SW480 (cell line): Measurements from ENCODE around the gene BICDL2.

ENCODE experiments used
- DNase-seq: peaks from one replicate; pipeline ENCODE4 v3.0.0-alpha.2; 2016; ENCODE audit warnings: low spot score

The BICDL2 gene

DNA sequence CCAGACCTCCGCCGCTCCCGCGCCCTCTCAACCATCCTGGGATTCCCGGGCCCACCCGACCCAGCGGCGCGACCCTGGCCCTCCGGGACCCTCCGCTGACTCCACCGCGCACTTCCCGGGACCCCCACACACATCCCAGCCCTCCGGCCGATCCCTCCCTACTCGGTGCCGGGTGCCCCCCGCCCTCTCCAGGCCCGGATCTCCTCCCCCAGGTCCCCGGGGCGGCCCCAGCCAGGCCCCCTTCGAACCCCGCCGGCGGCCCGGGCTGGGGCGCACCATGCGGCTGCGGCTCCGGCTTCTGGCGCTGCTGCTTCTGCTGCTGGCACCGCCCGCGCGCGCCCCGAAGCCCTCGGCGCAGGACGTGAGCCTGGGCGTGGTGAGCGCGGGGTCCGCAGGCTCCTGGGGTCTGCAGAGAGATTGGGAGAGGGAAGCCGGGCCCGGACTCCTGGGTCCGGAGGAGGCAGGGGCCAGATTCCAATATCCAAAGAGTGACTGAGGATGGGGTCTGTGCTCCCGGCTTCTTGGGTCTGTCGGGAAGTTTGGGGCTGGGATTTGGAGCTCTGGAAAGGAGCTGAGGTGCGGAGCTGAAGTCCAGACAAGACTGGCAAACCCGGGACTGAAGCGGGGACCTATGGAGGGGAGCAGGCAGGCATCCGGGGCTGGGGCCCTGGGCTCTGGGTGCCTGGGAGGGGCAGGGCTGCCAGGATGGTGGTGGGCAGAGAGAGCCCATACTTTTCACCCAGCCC lies 10.1 kb upstream of the BICDL2 start:
- DNase-seq: no peak

DNA sequence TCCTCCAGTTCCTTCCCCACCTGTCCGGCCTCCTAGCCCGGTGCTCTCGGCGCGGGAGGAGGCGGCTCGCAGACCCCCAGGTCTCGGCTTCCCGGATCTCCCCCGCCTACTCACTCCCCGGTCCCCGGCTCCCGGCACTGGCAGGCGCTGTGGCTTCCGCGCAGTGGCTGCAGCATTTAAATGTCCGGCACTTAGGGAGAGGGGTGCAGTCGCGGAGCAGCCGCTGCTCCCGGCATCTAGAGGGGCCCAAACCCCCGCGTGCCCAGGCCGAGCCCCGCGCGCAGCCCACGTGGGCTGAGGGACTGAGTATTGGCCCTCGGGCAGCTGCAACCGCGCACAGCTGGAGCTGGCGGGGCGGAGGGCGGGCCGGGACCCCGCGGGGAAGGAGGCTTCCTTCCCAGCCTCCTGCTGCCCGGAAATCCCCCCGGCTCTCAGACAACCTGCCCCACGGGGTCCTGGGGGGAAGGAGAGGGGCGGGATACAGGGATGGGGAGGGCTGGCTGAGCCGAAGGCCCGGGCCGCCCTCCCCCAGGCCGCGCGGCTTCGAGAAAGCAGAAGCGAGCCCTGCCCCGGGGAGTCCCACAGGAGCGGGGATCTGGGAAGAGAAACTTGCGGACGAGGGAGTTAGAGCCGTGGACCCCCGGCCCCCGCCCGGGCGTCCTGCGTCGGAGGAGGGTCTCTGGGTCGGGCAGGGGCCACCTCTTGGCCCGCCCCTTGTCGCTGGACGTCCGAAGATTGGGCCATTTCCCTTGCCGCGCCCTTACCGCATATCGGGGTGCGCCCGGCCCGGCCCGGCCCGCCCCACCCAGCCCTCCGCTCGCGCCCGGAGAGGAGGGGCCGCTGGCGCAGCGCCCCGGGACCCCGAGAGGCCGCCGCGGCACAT lies 9.3 kb upstream of the BICDL2 start, which contains the start of gene MMP25:
Gene MMP25, plus strand, starts transcription at position 804 of the 883 bp plus-strand sequence. CDS start 357 bp downstream, outside the sequence.
- DNase-seq: no peak

DNA sequence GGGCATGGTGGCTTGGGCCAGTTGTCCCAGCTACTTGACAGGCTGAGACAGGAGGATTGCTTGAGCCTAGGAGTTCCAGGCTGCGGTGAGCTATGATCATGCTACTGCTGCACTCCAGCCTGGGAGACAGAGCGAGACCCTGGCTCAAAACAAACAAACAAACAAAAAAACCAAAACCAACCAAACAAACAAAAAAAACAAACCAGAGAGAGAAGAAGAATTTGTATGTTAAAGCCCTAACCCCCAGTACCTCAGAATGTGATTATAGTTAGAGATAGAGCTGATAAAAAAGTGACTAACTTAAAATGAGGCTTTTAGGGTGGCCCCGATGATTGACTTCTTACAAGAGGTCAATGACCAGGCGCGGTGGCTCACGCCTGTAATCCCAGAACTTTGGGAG lies 8.0 kb upstream of the BICDL2 start:
- DNase-seq: no peak

DNA sequence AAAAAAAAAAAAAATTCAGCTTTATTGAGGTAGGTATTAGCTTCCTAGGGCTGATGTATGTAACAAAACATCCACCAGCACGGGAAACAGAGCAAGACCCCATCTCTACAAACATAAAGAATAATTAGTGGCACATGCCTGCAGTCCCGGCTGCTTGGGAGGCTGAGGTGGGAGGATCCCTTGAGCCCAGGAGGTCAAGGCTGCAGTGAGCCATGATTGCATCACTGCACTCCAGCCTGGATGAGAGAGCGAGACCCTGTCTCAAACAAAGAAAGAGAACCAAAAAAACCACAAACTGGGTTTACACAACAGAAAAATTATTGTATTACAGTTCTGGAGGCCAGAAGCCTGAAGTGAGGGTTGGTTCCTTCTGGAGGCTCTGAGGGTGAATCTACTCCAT lies 5.6 kb upstream of the BICDL2 start:
- no peak for DNase-seq

DNA sequence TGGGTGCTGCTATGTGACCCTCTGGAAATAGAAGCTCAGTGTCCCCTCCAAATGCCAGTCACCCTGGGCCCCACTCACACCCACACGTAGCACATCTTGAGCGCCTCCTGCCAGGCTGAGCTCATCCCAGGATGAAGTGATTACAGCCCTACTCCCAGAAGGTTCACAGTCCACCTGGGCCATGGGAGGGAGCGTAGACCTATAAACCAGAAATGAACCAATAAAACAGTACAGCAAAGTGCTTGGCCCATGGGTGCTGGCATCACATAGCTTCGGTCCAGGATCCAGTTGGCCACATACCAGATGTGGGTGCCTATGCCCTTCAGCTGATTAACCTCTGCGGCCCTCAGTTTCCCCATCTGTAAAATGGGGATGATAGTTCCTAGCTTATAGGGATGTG lies 2.2 kb upstream of the BICDL2 start:
- no peak for DNase-seq

DNA sequence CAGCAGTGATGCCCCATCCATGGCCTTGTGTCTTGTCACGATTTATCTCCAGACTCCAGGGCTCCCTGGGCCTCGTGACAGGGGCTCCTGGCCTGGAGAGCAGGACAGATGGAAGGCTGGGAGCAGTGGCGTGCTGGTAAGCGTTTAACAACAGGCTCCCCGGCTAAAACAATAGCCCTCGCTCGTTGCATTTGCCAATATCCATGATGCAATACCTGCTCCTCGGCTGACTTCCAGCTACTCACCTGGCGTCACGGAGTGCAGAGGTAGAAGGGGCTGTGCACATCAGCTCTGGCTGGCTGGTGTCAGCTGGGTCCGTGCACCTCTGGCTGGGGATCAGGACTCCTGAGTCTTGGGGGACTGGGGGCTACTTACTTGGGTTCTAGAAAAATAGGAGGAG lies 1.5 kb upstream of the BICDL2 start:
- no peak for DNase-seq

DNA sequence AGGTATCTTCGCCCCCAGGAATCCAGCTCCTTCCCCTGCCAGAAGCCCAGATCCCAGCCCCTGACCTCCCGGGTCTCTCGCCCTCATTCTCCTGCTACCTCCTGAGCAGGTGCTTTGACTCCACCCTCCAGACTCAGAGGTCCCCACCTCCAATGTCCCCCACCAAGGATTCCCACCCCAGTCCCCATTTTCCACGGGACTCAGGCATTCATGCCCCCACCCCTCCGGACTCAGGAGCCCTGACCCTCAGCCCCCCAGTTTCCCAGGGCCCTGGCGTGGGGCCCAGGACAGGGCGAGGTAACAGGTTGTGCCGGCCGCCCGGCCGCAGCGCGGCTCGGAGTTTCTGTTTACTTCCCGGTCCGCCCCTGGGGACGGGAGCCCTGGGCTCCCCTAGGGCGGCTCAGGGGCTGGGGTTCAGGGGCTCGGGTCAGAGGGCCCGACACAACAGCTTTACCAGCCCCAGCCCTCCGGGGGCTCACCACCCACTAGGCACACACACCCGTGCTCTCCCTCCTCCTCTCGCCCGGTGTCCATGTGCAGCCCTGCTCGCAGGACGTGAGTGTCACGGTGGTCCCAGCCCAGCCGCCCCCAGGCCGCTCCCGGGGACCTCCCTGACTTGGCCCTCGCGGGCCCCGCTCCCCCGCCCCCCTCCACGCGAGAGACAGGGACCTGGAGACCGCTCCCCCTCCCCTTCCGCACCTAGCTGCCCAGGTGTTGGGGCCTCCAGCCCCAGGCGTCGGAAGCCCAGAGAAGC lies 595 bp downstream of the BICDL2 start:
- DNase-seq: no peak

DNA sequence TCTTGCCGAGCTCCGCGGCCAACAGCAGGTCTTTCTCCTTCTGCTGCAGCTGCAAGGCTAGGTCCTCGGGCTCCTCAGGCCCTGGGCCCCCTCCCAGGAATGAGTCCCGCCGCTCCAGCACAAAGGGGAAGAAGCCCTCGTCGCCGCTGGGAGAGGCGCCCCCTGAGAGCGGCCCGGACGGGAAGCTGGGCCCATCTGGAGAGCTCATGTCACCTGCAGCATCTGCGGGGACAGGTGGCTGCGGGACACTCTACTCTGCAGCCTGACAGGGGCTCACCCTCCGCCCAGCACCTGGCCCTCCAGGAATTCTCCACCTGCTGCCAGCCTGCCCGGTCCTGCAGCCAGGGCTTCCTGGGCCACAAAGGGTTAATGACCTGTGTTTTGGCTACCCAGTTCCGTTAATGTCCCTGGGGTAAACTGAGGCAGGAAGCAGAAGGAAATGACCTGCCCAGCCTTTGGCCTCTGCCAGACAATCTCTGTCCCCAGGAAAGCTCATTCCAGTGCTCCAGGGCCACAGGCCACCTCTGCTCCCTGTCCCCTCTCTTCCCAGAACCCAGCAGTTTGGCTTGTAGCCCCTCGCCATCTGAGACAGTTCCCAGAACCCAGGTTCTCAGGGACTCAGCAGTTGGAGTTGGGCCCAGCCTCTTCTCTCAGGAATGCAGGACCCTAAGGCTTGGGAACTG lies 1.3 kb downstream of the BICDL2 start:
- no peak for DNase-seq

DNA sequence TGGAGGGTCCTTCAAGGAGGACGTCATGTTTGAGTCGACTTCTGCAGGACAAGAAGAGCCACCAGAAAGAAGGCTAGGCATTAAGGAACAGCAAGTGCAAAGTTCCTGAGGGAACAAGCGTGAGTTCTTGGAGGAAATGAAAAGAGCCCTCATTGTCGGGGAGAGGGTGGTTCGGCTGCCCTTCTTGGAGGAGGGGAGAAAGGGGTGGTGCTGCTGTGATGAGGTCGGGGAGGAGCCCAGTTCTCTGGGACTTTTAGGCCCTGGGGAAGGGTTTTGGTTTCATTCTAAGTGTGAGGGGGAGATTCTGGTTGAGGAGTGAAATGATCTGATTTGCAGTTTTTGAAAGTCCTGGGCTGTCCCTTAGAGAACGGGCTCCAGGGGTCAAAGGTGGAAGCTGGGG lies 4.1 kb downstream of the BICDL2 start:
- no peak for DNase-seq

DNA sequence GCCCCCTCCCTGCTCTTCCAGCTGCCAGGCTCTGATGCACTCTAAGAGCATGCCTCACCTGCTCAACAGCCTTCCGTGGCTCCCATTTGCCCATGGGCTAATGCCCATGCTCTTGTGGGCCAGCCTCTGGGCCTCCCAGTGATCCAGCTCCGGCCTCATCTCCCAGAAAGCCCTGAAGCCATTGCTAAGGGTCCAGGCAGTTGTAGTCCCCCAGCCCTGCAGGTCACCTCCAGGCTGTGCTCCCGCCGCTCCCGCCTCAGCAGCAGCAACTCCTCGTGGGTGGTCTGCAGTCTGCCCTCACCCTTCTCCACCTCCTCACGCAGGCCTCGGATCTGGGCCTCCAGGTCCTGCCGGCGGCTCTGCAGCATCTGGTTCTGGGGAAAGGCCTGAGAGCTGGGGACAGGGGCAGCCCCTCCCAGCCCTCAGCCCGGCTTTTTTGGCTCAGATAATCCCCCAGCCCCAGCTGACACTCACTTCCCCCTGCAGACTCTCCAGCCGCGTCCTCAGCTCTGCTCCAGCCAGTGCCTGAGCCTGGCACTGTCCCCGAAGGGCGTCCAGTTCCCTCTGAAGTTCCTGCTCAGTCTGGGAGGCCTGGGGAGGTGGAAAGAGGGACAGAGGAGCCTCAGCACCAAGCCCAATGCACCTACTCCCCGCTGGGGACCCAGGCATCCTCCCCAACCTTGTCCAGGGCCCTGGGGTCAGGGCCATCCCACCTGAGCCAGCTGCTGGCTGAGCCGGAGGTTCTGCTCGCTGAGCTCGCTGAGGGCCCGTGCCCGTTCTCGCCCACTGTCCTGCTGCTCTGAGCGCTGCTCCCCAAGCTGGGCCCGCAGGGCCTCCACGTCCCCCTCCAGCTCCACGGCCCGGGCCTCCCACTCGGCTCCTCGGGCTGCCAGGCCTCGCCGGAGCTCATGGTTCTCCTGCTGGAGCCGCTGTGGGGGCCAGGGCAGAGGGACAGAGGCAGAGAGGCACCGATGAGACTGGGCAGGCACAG lies 6.2 kb downstream of the BICDL2 start:
- no peak for DNase-seq

DNA sequence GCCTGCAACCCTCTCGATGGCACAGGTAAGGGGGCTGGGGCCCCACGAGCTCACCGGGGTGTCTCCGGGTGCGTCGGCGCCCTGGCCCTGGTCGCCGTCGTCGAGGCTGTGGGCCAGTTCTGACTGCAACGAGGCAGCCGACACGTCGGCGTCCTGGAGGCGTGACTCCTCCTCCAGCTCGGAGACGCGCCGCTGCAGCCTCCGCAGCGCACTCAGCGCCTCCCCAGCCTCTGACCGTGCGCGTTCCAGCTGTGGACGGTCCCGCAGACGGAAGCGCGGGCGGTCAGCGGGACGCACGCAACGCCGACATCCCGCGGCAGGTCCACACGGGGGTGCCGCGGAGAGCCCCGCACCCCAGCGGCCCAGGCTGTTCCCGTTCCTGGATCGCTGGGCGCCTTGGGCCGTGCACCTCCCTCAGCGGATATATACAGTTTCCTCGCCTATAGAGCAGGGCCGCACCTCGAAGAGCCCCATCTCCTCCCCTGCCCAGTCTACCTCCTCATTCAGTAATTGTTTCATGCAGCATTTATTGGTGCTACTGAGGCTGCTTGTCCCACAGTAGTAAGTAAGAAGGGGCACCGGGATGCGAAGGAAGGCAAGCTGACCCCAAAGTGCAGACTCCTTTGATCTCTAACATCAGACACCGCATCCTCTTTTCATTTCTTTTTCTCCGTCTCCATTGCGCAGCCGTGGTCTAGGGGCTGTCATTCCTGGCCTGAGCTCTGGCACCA lies 7.1 kb downstream of the BICDL2 start:
- no peak for DNase-seq

DNA sequence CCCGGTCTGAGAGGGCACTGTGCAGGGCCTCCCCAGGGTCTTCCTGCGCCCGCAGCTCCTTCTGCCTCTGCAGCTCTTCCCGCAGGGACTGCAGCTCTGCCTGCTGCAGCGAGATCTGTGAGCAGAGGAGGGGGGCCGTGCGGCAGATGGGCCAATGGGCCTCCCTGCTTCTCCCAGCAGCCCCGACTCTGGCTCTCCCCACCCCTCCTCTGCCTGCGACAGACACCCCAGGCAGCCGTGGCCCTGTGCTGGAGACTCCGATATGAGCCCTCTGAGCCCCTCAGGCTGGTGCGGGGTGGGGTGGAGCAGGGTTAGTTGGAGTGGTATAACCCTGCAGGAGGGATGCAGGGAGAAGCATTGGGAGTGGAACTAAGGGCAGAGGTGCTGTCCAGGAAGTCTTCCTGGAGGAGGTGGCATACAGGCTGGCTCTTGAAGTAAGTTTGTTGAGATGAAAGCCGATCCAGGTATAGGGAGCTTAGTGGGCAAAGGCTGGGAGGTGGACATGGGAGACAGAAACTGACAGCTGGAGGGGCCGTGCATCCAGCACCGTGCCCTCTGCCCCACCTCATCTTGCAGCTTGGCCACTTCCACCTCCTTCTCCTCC lies 7.9 kb downstream of the BICDL2 start:
- DNase-seq: no peak

DNA sequence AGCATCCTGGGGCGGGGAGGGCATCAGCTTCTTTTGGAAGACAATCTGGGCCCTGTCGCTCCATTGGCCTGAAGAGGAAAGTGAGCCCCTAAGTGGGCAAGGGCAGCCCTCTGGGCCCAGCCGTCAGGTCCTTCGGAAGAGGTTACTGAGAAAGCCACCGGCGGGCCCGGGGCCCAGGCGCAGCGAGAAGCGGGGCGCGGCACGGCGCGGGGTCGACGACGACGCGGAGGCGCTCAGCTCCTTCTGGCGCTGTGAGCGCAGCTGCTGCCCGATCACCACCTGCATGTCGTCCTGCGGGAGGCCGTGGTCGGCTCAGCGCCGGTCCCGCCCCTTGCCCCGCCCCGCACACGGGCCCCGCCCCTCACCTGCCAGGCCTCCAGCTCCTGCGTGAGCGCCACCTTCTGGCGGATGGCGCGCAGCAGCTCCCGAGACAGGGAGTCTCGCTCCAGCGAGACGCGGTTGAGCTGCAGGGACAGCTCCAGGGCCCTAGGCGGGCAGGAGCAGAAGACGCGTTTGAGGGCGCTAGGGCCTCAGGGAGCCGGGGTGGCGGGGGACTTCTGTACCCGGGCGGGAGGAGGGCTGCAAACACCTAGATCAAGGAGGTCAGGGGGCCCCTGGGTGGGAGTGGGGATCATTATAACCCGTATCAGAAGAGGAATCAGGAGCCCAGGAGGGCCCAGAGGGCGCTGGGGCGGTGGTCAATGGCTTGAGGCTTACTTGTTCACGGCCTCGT lies 8.6 kb downstream of the BICDL2 start:
- peak; percentile 85 for DNase-seq

DNA sequence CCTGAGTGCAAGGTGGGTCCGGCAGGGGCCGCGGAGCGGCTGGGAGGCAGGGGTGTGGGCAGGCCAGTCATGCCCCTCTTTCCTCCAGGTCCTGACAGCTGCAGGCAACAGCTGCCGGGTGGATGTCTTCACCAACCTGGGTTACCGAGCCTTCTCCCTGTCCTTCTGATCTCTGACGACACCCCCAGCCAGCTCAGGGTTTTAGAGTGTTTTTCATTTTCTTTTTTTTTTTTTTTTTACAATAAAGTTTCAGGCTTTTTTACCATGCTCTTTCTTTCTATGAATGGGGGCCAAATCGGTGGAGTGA lies 9.3 kb downstream of the BICDL2 start:
- no peak for DNase-seq

DNA sequence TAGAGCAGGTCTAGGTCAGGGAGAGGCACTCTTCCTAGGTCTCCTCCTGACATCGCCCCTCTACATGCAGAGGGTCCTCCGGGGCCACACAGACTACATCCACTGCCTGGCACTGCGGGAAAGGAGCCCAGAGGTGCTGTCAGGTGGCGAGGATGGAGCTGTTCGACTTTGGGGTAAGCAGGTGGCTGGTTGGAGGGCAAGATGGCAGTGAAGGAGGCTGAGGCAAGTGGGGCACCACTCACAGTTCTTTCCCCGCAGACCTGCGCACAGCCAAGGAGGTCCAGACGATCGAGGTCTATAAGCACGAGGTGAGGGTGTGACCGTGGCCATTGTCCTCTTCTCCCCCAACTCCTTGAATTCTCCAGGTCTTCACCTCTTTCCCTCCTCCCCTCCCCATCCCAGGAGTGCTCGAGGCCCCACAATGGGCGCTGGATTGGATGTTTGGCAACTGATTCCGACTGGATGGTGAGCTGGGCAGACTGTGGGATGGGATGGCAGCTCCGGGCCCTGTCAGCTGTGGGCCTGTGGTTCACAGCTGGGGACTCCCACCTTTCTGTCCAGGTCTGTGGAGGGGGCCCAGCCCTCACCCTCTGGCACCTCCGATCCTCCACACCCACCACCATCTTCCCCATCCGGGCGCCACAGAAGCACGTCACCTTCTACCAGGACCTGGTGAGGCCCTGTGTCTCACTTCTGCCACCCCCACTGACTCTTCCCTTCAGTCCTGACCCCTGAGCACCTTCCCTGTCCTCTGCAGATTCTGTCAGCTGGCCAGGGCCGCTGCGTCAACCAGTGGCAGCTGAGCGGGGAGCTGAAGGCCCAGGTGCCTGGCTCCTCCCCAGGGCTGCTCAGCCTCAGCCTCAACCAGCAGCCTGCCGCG lies 9.9 kb downstream of the BICDL2 start:
- no peak for DNase-seq

DNA sequence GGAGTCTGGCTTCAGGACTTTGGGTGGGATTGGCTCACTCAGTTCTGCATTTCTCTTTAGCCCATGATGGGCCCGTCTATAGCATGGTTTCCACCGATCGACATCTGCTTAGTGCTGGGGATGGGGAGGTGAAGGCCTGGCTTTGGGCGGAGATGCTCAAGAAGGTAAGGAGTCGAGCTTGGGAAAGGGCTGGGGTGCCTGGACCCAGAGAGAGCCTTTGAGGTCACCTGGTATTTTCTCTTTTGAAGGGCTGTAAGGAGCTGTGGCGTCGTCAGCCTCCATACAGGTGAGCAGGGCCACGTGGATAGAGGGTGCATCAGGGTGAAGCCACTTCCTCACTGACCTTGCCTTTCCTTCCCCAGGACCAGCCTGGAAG lies 10.8 kb downstream of the BICDL2 start:
- no peak for DNase-seq

DNA sequence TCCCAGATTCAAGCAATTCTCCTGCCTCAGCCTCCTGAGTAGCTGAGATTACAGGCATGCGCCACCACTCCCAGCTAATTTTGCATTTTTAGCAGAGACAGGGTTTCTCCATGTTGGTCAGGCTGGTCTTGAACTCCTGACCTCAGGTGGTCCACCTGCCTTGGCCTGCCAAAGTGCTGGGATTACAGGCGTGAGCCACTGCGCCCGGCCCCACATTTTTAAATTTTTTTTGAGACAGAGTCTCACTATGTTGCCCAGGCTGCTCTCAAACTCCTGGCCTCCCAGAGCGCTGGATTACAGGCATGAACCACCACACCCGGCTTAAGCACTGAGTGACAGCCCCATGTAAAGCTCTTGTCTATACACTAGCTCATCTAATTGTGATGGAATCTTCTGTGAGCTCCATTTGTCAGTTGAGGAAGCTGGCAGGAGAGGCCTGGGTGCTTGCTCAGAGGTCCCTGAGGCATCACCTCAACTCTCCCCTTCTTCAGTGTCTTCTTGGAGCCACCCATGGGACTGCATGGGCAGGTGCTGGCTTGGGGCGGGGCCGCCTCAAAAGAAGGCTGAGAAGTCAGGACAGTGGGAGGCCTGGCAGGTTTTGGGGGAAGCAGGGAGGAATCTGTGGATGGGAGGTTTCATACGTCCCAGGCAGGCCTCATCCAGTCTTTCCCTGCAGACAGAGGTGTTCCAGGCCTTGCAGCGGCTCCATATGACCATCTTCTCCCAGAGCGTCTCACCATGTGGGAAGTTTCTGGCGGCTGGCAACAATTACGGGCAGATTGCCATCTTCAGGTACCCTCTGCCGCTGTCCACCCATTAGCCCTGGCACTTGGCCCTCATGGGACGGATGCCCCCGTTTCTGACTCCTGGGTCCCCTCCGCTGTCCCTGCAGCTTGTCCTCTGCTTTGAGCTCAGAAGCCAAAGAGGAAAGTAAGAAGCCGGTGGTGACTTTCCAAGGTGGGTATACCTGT lies 11.4 kb downstream of the BICDL2 start:
- no peak for DNase-seq
